ENCODE measurements around the gene MEGF10.

DNA sequence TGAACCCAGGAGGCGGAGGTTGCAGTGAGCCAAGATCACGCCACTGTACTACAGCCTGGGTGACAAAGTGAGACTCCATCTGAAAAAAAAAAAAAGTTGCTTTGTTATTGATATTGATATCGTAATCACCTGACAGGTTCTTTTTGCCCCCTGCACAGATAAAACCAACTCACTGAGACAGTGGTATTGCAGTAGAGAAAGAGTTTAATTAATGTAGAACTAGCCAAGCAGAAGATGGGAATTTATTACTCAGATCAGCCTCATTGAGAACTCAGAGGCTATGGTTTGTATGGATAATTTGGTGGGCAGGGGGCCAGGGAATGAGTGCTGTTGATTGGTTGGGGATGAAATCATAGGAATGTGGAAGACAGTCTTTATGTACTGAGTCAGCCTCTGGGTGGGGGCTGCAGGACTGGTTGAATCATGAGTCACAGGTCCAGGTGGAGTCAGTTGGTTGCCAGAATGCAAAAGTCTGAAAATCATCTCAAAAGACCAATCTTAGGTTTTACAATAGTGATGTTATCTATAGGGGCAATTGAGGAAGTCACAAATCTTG is 35.8 kb upstream of the MEGF10 start:
- TF ChIP-seq, protein P1, sequence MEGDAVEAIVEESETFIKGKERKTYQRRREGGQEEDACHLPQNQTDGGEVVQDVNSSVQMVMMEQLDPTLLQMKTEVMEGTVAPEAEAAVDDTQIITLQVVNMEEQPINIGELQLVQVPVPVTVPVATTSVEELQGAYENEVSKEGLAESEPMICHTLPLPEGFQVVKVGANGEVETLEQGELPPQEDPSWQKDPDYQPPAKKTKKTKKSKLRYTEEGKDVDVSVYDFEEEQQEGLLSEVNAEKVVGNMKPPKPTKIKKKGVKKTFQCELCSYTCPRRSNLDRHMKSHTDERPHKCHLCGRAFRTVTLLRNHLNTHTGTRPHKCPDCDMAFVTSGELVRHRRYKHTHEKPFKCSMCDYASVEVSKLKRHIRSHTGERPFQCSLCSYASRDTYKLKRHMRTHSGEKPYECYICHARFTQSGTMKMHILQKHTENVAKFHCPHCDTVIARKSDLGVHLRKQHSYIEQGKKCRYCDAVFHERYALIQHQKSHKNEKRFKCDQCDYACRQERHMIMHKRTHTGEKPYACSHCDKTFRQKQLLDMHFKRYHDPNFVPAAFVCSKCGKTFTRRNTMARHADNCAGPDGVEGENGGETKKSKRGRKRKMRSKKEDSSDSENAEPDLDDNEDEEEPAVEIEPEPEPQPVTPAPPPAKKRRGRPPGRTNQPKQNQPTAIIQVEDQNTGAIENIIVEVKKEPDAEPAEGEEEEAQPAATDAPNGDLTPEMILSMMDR (IDR thresholded peaks at IDR 0.05; ENCODE audit: poor library complexity, severe bottlenecking) = no peak
- no peak for TF ChIP-seq EP300 (conservative IDR thresholded peaks at IDR 0.05; ENCODE audit: poor library complexity, severe bottlenecking)
- TF ChIP-seq RAD21 (conservative IDR thresholded peaks at IDR 0.05) = no peak
- TF ChIP-seq TAF1 (IDR thresholded peaks at IDR 0.05; ENCODE audit: low read depth) = no peak
- TF ChIP-seq REST (IDR thresholded peaks at IDR 0.05; ENCODE audit: borderline replicate concordance) = no peak
- no peak for TF ChIP-seq POLR2AphosphoS5 (IDR thresholded peaks at IDR 0.05)

All from neural cell (in vitro differentiated cells).